ENCODE results near the gene LRRIQ3.

GRCh38 chr1:74180490-74180889 lies 17.5 kb downstream of the LRRIQ3 start:
- TF ChIP-seq EZH2 (IDR thresholded peaks at IDR 0.05; ENCODE audit: borderline replicate concordance, low read length) (no peak), CTCF (conservative IDR thresholded peaks at IDR 0.05 in 1 of 2, IDR thresholded peaks at IDR 0.05 in 1 of 2; ENCODE audit: extremely low read depth in 1 of 2, insufficient read depth in 1 of 2, low read depth in 1 of 2, low read length in 2 of 2) (no peak)

Data from mammary epithelial cell (primary cell).